Type B pancreatic cell (in vitro differentiated cells): ENCODE results near the gene HHEX. TPM values are rescaled to one million over a fixed set of nuclear protein-coding genes. Genes with fewer than 3 reads are reported as not detected.
"Not testable (repeated sequence)": the region's sequence is repeated elsewhere in the genome, so short reads cannot be mapped to it uniquely, and the experiment has no call there.

ENCODE experiments used
- DNase-seq: peaks from one replicate; pipeline ENCODE4 v3.0.0; 2021; ENCODE audit warnings: mixed read lengths; ENCODE audit not compliant: unreplicated experiment; ENCODE audit errors: extremely low spot score
- H3K27ac Mint-ChIP-seq: 2 replicates; pipeline ENCODE4 v1.8.0; 2021; ENCODE audit warnings: mild to moderate bottlenecking, mixed read lengths
- H3K27me3 Mint-ChIP-seq: 2 replicates; pipeline ENCODE4 v1.8.0; 2021; ENCODE audit warnings: mixed read lengths
- H3K36me3 Mint-ChIP-seq: 2 replicates; pipeline ENCODE4 v1.8.0; 2021; ENCODE audit warnings: mixed read lengths
- H3K4me1 Mint-ChIP-seq: one replicate; pipeline ENCODE4 v1.8.0; 2021; ENCODE audit warnings: mixed read lengths; ENCODE audit not compliant: unreplicated experiment
- H3K4me3 Mint-ChIP-seq: 2 replicates; pipeline ENCODE4 v1.8.0; 2021; ENCODE audit warnings: mild to moderate bottlenecking, mixed read lengths
- H3K9me3 Mint-ChIP-seq: 2 replicates; pipeline ENCODE4 v1.8.0; 2021; ENCODE audit warnings: mixed read lengths
- long read RNA-seq: library from polyadenylated mRNA; unstranded; transcript quantifications from one replicate; pipeline ENCODE4 v2.0.0, GENCODE V29; 2020
- total RNA-seq: library from RNA; stranded (reverse); gene quantifications from 2 replicates; pipeline ENCODE4 v1.2.1, GENCODE V29; 2021; ENCODE audit warnings: low replicate concordance
- TF ChIP-seq, protein P1 (sequence below): fragments of 200-600 bp; sonication (generic); conservative IDR thresholded peaks from 2 replicates; pipeline ENCODE4 v1.5.0; 2021; ENCODE audit warnings: antibody characterized with exemption, mild to moderate bottlenecking

Gene HHEX
- total RNA-seq = 6.6 and 6.7 TPM in 2 replicates
- long read RNA-seq, partial matches to known transcripts = 0 of 2 reads
- long read RNA-seq, other reads (novel, unspliced or antisense) = 1 of 2 reads

DNA sequence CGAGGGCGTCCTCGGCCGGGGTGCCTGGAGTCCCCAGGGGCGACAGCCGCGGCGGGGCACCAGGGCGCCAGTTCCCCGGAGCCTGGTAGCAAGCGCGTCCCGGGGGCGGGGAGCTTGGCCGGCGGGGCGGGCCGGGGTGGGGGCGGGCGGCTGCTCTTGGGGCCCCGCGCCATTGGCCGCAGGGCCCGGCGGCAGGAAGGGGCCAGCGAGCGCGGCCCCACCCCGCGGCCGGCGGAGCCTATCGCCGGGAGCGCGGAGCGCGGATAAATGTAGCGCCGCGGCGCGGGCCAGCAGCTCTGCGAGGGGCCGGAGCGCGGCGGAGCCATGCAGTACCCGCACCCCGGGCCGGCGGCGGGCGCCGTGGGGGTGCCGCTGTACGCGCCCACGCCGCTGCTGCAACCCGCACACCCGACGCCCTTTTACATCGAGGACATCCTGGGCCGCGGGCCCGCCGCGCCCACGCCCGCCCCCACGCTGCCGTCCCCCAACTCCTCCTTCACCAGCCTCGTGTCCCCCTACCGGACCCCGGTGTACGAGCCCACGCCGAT lies at the start of gene HHEX:
HHEX (plus strand) TSS at position 293 of the 548 bp plus-strand sequence; CDS start at position 325, 32 bp downstream.
- Mint-ChIP-seq H3K27ac (peak within 1 kb of the TSS; percentile 59), H3K36me3 (peaks cover 3% of the 10 kb centered on the region), H3K9me3 (peaks cover 17% of the 10 kb centered on the region), H3K27me3 (peaks cover 85% of the 10 kb centered on the region), H3K4me3 (peak within 1 kb of the TSS; percentile 84), H3K4me1 (no peaks in the 10 kb centered on the region)
- TF ChIP-seq, protein P1, sequence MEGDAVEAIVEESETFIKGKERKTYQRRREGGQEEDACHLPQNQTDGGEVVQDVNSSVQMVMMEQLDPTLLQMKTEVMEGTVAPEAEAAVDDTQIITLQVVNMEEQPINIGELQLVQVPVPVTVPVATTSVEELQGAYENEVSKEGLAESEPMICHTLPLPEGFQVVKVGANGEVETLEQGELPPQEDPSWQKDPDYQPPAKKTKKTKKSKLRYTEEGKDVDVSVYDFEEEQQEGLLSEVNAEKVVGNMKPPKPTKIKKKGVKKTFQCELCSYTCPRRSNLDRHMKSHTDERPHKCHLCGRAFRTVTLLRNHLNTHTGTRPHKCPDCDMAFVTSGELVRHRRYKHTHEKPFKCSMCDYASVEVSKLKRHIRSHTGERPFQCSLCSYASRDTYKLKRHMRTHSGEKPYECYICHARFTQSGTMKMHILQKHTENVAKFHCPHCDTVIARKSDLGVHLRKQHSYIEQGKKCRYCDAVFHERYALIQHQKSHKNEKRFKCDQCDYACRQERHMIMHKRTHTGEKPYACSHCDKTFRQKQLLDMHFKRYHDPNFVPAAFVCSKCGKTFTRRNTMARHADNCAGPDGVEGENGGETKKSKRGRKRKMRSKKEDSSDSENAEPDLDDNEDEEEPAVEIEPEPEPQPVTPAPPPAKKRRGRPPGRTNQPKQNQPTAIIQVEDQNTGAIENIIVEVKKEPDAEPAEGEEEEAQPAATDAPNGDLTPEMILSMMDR = peak; percentile 25
- DNase-seq = no peak

DNA sequence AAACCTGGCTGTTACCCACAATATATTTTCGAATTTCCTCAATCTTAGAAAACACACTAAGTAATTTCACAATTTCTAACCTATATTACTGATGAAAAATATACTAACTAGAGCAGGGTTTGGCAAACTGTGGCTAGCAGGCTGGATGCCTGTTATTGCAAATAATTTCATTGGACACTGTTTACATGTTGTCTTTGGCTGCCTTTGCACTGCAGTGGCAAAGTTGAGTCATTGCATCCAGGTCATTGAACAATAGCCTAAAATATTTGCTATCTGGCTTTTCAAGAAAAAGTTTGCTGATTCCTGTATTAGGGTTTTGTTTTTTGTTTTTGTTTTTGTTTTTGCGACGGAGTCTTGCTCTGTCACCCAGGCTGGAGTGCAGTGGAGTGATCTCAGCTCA lies 49.6 kb upstream of the HHEX start:
- TF ChIP-seq, protein P1 = peak; percentile 28
- Mint-ChIP-seq H3K36me3 (peaks cover 22% of the 10 kb centered on the region), H3K4me3 (no peak overlapping the region), H3K27me3 (no peaks in the 10 kb centered on the region), H3K9me3 (no peaks in the 10 kb centered on the region), H3K4me1 (no peaks in the 10 kb centered on the region), H3K27ac (no peak overlapping the region)
- no peak for DNase-seq

DNA sequence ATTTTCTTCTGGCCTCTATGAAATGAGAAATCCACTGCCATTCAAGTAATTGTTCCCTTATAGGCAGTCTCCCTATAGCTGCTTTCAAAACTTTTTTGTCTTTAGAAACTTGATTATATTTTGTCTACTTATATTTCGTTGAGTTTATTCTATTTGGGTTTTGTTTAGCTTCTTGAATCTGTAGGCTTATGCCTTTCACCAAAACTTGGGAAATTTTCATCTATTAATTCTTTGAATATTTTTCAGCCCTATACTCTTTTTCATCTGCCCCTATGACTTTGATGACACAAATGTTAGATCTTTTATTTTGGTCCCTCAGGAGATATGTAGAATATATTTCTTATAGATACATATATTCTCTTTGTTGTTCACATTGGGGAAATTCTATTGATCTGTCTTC lies 48.3 kb upstream of the HHEX start:
- H3K27me3 Mint-ChIP-seq = no peaks in the 10 kb centered on the region
- DNase-seq = no peak
- H3K4me1 Mint-ChIP-seq = no peaks in the 10 kb centered on the region
- H3K27ac Mint-ChIP-seq = no peak overlapping the region
- no peak overlapping the region for H3K4me3 Mint-ChIP-seq
- TF ChIP-seq, protein P1 = no peak
- no peaks in the 10 kb centered on the region for H3K9me3 Mint-ChIP-seq
- peaks cover 25% of the 10 kb centered on the region for H3K36me3 Mint-ChIP-seq

DNA sequence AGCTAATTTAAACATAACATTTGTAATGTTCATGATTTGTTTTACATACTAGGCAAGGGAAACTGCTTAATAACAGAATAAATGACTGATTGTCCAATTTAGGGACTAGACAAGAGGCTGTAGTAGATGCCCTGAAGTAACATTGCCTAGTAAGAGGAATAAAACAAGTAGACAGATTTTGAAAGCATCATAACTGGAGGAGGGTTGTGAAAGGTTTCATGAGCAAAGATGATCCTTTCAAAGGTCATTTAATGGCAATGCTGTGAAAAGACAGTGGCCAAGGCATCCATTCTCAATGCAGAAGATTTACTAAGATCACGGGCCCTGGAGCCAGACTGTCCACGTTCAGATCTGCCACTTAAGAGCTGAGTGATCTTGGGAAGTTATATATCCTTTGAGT lies 44.8 kb upstream of the HHEX start:
- DNase-seq = no peak
- no peaks in the 10 kb centered on the region for H3K4me1 Mint-ChIP-seq
- no peaks in the 10 kb centered on the region for H3K27me3 Mint-ChIP-seq
- H3K36me3 Mint-ChIP-seq = peaks cover 28% of the 10 kb centered on the region
- H3K4me3 Mint-ChIP-seq = no peak overlapping the region
- no peaks in the 10 kb centered on the region for H3K9me3 Mint-ChIP-seq
- H3K27ac Mint-ChIP-seq = no peak overlapping the region
- TF ChIP-seq, protein P1 = no peak

DNA sequence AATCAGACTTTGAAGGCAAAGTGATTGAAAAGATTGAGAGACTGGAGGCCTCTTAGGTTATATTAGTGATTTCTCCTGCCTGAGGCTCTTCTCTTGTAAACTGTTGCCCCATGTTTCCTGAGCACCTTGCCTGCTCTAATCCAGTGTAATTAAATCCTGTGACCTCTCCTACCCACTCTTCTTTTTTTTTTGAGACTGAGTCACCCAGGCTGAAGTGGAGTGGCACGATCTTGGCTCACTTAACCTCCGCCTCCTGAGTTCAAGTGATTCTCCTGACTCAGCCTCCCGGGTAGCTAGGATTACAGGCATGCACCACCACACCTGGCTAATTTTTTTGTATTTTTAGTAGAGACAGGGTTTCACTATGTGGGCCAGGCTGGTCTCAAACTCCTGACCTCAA lies 38.9 kb upstream of the HHEX start:
- H3K27ac Mint-ChIP-seq, H3K9me3 Mint-ChIP-seq, H3K4me3 Mint-ChIP-seq, H3K27me3 Mint-ChIP-seq, DNase-seq, H3K4me1 Mint-ChIP-seq: not testable (repeated sequence)
- H3K36me3 Mint-ChIP-seq = peaks cover 19% of the 10 kb centered on the region

DNA sequence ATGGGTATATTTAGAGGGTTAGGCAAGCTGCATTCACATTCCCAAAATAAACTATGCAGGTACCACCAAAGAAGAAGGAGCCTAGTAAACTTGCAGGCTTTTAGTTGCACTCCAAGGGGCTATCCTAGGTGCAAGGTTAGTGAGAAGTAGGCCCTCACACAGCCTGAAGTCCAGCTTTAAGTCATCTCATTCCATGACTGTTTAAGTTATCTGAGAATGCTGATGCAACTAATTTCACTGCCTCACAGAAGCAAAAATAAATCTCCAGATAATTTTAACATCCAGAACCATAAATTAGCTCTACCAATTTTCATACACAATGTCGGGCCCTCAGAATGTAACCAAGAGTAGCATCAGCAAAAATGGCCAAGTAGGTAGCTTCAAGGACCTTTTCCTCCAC lies 34.3 kb upstream of the HHEX start:
- Mint-ChIP-seq H3K4me1 (no peaks in the 10 kb centered on the region), H3K36me3 (peaks cover 11% of the 10 kb centered on the region), H3K9me3 (peaks cover 4% of the 10 kb centered on the region), H3K27ac (no peak overlapping the region), H3K4me3 (no peak overlapping the region), H3K27me3 (no peaks in the 10 kb centered on the region)
- TF ChIP-seq, protein P1 = no peak
- DNase-seq = no peak
